NK-92 treated with Interleukin-12 subunit alpha and Interleukin-12 subunit beta, amount 100 ng/mL, for 24 hours (cell line): Measurements from ENCODE around the gene HPN.
"Not testable (repeated sequence)": the region's sequence is repeated elsewhere in the genome, so short reads cannot be mapped to it uniquely, and the experiment has no call there.

ENCODE experiments used
- DNase-seq: peaks from one replicate; lab custom pipeline; 2025; lab: John Stamatoyannopoulos, UW

Gene HPN

GRCh38 chr19:35009424-35010415 lies 31.8 kb upstream of the HPN start:
- DNase-seq: no peak

- no peak for DNase-seq
These were observed 30.3 kb upstream of the HPN start for GRCh38 chr19:35011091-35011689.

- no peak for DNase-seq
These were observed 29.5 kb upstream of the HPN start for GRCh38 chr19:35011737-35012682.

GRCh38 chr19:35013041-35013819 lies 28.3 kb upstream of the HPN start:
- peak; percentile 23 for DNase-seq

- peak; percentile 41 for DNase-seq
These were observed 27.4 kb upstream of the HPN start for GRCh38 chr19:35013820-35014754.

GRCh38 chr19:35014774-35015173 lies 26.7 kb upstream of the HPN start:
- not testable (repeated sequence) for DNase-seq

GRCh38 chr19:35015270-35015953 lies 26.1 kb upstream of the HPN start:
- DNase-seq: no peak

- DNase-seq: no peak
These were observed 25.6 kb upstream of the HPN start for GRCh38 chr19:35015954-35016351.

GRCh38 chr19:35017507-35017906 lies 24.0 kb upstream of the HPN start:
- DNase-seq: no peak

- no peak for DNase-seq
These were observed 23.1 kb upstream of the HPN start for GRCh38 chr19:35018379-35018778.

GRCh38 chr19:35019144-35019543 lies 22.4 kb upstream of the HPN start:
- DNase-seq: no peak

GRCh38 chr19:35021016-35021415 lies 20.5 kb upstream of the HPN start:
- DNase-seq: no peak

- DNase-seq: no peak
These were observed 19.9 kb upstream of the HPN start for GRCh38 chr19:35021596-35021995.

- no peak for DNase-seq
These were observed 19.1 kb upstream of the HPN start for GRCh38 chr19:35022460-35022859.

GRCh38 chr19:35023428-35023827 lies 18.1 kb upstream of the HPN start:
- no peak for DNase-seq

- DNase-seq: no peak
These were observed 17.4 kb upstream of the HPN start for GRCh38 chr19:35024095-35024494.

GRCh38 chr19:35025969-35026368 lies 15.6 kb upstream of the HPN start:
- DNase-seq: no peak

- no peak for DNase-seq
These were observed 15.1 kb upstream of the HPN start for GRCh38 chr19:35026418-35026817.

GRCh38 chr19:35027009-35027408 lies 14.5 kb upstream of the HPN start:
- DNase-seq: no peak
